Tibial nerve (tissue), 3 donors: ENCODE data around the gene AQP12B.

Source experiments
- POLR2A ChIP-seq, 2 donors: fragments of 450-650 bp; IDR thresholded peaks; one replicate each; pipeline ENCODE4 v1.6.1; 2017; ENCODE audit warnings: antibody characterized with exemption in 2 of 2, mild to moderate bottlenecking in 2 of 2, moderate library complexity in 2 of 2
- TF ChIP-seq, protein P1 (sequence below), 5 experiments: fragments of 200-600 bp in 3 of 5; fragments of 450-650 bp in 2 of 5; sonication (generic) in 3 of 5; IDR thresholded peaks; one replicate each; pipeline ENCODE4 v1.5.1; 2016 to 2019; ENCODE audit warnings: antibody characterized with exemption in 5 of 5, mild to moderate bottlenecking in 3 of 5, moderate library complexity in 2 of 5

DNA sequence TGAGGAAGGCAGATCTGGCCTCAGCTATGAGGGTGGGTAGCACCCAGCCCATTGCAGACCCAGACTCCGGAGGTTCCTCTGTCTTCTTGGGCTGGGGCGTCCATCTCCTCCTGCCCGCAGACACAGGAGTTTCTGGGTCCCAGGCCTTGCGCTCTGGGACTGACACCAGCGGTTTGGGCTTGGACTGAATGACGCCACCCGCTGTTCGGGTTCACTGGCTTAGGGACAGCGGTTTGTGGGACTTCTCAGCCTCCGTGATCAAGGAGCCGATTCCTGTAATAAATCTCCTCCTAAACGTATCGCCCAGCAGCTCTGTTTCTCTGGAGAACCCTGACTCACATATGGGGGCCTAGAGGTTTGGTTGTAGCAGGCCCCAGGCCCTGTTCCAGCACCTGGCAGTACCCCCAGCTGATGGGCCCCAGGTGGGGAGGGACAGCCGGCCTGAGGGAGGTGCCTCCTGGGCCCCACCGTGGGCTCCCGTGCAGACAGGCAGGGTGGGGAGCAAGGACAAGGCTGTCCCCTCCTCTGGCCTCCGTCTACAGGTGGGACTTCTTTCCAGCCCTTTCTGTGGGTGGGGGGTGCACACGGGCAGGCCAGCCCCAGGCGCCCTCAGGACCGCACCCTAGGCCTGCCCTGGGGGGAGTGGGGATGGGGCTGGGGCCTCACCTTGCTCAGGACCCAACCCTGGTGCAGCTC is 4.5 kb upstream of the AQP12B start:
- TF ChIP-seq, protein P1, sequence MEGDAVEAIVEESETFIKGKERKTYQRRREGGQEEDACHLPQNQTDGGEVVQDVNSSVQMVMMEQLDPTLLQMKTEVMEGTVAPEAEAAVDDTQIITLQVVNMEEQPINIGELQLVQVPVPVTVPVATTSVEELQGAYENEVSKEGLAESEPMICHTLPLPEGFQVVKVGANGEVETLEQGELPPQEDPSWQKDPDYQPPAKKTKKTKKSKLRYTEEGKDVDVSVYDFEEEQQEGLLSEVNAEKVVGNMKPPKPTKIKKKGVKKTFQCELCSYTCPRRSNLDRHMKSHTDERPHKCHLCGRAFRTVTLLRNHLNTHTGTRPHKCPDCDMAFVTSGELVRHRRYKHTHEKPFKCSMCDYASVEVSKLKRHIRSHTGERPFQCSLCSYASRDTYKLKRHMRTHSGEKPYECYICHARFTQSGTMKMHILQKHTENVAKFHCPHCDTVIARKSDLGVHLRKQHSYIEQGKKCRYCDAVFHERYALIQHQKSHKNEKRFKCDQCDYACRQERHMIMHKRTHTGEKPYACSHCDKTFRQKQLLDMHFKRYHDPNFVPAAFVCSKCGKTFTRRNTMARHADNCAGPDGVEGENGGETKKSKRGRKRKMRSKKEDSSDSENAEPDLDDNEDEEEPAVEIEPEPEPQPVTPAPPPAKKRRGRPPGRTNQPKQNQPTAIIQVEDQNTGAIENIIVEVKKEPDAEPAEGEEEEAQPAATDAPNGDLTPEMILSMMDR (IDR thresholded peaks at IDR 0.05): no peak
- TF ChIP-seq POLR2A (IDR thresholded peaks at IDR 0.05): no peak
